ENCODE measurements around the gene ANAPC4. TPM values are rescaled to one million over a fixed set of nuclear protein-coding genes. Genes with fewer than 3 reads are reported as not detected.
"Not testable (repeated sequence)": the region's sequence is repeated elsewhere in the genome, so short reads cannot be mapped to it uniquely, and the experiment has no call there.

The ANAPC4 gene
- total RNA-seq, 1 donor from 2014 or later = 9.0 TPM

GRCh38 chr4:25361253-25361652, 15.8 kb upstream of the ANAPC4 start:
- TF ChIP-seq CTCF (conservative IDR thresholded peaks at IDR 0.05; ENCODE audit: low read depth, low read length) = no peak
- H3K4me3 ChIP-seq (ENCODE audit: low read depth, low read length) = no peak overlapping the region
- DNase-seq (ENCODE audit: low read depth) = no peak

GRCh38 chr4:25367004-25367621, 9.9 kb upstream of the ANAPC4 start:
- peak; percentile 68 for TF ChIP-seq CTCF (conservative IDR thresholded peaks at IDR 0.05; ENCODE audit: low read depth, low read length)
- H3K4me3 ChIP-seq (ENCODE audit: low read depth, low read length) = no peak overlapping the region
- no peak for DNase-seq (ENCODE audit: low read depth)

GRCh38 chr4:25367877-25368276, 9.2 kb upstream of the ANAPC4 start:
- DNase-seq (ENCODE audit: low read depth) = no peak
- no peak overlapping the region for H3K4me3 ChIP-seq (ENCODE audit: low read depth, low read length)
- no peak for TF ChIP-seq CTCF (conservative IDR thresholded peaks at IDR 0.05; ENCODE audit: low read depth, low read length)

GRCh38 chr4:25368315-25368714, 8.7 kb upstream of the ANAPC4 start:
- H3K4me3 ChIP-seq (ENCODE audit: low read depth, low read length) = no peak overlapping the region
- DNase-seq (ENCODE audit: low read depth) = no peak
- TF ChIP-seq CTCF (conservative IDR thresholded peaks at IDR 0.05; ENCODE audit: low read depth, low read length) = no peak

- no peak overlapping the region for H3K4me3 ChIP-seq (ENCODE audit: low read depth, low read length)
- no peak for TF ChIP-seq CTCF (conservative IDR thresholded peaks at IDR 0.05; ENCODE audit: low read depth, low read length)
- DNase-seq (ENCODE audit: low read depth) = no peak
Observed at GRCh38 chr4:25370242-25370641, 6.8 kb upstream of the ANAPC4 start.

GRCh38 chr4:25372549-25372948, 4.5 kb upstream of the ANAPC4 start:
- H3K4me3 ChIP-seq (ENCODE audit: low read depth, low read length) = not testable (repeated sequence)
- peak; percentile 64 for DNase-seq (ENCODE audit: low read depth)

- no peak for DNase-seq (ENCODE audit: low read depth)
- TF ChIP-seq CTCF (conservative IDR thresholded peaks at IDR 0.05; ENCODE audit: low read depth, low read length) = no peak
- peak overlapping the region; percentile 94 for H3K4me3 ChIP-seq (ENCODE audit: low read depth, low read length)
Observed at GRCh38 chr4:25377572-25378436, 741 bp downstream of the ANAPC4 start.
